ENCODE measurements around the gene SLC44A1.

SLC44A1 gene

DNA sequence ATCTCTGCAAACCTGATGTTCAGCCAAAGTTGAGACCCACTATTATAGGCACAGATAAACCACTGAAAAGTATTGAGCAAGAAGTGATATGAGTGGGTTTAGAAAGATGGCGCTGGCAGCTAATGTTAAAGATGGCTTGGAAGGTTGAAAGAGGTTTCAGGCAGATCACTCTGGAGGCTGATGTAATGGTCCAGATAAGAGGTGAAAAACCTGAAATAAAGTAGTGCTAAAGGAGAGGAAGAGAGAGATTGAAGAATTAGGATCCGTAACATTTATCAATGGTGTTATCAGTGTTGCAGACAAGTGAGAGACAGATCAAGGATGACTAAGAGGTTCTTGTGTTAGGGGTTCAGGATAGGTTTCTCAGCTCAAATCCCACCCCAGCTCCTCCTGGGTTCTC is 58.3 kb downstream of the SLC44A1 start:
- DNase-seq (ENCODE audit: low spot score): no peak

DNA sequence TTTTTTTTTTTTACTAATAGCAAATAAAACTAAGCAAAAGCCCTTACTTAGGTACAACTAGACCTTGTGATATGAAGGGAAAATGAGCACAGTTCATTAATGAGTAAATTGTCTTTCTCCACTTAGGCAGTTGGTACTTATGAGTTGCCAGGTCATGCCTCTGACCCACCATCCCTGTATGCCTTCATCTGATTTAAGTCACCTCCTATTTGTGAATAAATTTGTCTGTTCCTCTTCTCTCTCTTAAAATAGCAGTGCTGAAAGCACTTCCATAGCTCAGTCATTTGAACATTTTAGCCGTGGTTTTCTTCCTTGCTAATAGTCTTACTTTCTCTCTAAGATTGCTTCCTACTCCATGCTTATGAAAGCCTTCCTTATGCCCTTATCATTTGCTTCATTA is 61.4 kb downstream of the SLC44A1 start:
- DNase-seq (ENCODE audit: low spot score): no peak

DNA sequence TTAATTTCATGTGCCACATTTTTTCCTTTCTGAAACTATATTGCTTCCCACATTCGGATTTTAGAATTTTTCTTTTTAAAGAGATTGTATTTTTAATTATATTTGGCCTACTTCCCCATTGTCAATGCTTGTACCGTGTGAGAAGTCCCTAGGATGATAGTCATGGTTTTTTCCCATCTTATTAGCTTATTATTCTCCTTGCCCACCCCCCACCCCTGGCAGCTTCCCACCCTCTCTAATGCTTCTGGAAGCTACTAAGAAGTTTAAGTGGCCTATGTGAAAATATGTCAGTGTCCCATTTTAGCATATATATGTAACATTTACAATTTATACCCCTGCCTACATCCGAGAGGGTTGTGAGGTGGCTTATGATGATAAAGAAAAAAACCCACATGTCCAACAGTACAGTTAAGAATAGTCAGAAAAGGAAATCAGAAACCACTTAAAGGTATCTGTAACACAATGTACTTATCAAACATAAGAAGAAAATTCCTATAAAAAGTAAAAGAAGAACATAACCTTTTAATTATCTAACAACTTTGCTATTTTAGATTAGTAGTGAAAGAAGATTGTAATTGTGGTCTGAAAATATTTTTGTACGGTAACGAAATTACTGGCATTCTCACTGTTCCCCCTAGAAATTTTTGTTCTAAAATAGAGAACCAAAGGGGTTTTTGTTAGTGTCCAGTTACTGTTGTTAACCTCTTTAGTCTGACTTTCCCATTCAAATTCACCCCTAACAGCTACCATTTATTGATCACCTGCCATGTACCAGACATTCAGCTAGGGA is 62.1 kb downstream of the SLC44A1 start:
- no peak for DNase-seq (ENCODE audit: low spot score)

DNA sequence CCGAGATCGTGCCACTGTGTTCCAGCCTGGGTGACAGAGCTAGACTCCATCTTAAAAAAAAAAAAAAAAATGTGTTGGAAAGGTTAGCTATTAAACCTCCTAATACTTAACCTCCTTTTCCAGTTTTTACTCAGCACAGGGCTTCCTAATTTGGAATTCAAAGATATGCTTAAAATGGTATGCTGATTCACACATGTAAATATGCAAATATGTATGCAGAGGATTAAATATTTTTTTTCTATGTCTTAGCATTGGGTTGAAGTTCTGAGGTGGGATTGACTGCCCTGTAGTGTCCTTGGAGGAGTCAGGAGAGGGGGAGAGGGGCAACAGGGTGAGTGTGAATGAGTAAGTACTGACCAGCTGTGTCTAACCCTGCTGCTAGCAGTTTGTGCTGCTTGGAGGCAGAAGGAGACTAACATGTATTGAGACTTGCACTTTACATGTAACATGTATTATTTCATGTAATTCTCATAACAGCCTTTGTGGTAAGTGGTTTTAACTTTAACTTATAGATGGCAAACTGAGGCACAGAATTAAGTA is 63.2 kb downstream of the SLC44A1 start:
- DNase-seq (ENCODE audit: low spot score): no peak

DNA sequence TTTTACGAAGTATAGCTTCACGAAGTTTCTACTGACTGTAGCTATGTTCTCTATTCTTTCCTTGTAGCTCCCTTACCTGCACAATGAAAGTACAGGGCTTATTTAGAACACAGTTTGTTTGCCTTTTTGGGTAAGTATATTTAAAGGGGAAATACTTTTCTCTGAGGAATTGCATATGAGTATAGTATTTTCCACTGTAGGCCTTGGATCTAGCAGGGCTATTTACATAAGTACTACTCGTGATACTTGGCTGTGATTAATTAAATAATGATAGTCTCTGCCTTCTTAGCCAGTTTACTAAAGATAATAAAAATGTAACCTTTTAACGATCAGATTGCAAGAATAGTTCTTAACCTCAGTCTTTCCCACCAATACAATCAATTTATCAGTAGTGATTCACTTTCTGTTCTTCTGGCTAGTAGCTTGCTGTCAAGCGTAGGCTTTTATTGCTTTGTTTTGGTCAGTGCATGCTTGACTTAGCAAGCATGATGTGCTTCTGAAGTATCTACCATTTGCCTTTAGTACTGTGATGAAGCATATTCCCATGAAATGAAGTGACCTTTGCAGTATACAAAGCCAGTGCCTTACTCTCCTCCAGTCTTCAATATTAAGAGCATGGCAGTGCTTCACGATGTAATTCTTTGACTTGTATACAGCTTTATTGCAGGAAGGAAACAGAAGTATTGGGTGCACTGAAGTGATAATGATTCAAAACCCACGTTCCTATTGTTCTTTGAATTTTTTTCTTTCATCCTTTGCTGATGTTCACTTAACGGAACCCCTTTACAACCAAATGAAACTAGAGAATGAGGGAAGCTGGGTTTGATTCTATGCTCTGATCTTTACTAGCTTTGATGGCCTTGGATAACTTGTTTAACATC is 64.2 kb downstream of the SLC44A1 start:
- DNase-seq (ENCODE audit: low spot score): no peak

DNA sequence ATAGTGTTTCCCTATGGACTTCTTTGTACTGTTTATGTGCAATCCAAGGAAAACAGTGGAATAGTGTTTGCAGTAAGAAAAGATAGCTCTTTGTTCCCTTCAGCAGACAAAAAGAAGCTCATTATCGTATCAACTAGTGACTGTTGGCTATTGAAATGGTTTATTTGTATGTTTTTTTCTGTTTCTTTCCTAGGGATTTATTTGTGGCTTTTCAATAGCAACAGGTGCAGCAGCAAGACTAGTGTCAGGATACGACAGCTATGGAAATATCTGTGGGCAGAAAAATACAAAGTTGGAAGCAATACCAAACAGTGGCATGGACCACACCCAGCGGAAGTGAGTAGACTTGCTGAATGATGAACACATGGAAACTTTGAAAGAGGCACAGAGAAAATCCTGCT is 65.1 kb downstream of the SLC44A1 start:
- no peak for DNase-seq (ENCODE audit: low spot score)

DNA sequence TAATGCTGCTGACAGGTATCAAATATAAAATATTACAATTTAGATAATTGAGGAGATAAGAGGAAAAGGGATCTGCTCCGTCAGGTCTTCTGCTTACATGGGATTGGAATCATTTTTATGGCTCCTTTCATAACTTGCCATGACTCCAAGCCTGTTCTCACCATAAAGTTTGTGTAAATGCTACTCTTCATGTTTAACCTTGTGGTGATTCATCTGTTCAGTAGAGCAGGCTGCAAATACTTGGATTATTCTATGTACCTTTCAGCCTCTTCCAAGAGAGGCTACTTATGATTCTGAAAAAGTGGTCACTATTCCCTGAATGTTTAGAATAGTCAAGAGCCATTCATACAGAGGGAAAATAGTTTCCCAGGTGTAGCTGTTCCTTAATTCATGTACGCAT is 66.9 kb downstream of the SLC44A1 start:
- DNase-seq (ENCODE audit: low spot score): no peak

DNA sequence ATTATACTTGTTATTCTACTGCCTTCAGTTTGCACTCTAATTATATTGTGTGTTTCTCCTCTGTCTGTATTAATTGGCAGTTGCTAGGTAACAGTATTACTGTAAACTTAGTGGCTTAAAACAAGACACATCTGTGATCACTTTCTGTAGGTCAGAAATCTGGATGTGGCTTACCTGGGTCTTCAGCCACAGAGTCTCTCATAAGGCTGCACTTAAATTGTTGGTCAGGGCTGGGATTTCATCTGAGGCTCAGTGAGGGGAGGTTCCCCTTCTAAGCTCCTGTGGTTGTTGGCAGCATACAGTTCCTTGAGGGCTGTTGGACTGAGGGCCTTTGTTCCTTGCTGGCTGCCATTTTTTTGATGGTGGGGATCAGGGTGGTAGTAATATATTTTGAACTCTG is 68.8 kb downstream of the SLC44A1 start:
- no peak for DNase-seq (ENCODE audit: low spot score)

DNA sequence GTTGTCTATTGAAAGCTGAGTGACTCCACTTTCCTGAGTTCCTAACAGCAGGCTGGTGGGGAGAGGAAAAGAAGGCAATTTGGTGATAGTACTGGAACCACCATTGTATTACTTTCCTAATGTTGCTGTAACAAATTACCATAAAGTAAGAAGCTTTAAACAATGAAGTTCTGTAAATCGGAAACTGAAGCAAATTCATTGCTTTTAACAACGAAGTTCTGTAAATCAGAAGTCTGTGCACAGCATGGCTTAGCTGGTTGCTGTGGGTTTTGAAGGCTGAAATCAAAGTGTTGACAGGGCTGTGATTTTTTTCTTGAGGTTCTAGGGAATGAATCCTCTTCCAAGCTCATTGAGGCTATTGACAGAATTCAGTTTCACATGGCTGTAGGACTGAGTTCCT is 72.3 kb downstream of the SLC44A1 start:
- DNase-seq (ENCODE audit: low spot score): no peak

DNA sequence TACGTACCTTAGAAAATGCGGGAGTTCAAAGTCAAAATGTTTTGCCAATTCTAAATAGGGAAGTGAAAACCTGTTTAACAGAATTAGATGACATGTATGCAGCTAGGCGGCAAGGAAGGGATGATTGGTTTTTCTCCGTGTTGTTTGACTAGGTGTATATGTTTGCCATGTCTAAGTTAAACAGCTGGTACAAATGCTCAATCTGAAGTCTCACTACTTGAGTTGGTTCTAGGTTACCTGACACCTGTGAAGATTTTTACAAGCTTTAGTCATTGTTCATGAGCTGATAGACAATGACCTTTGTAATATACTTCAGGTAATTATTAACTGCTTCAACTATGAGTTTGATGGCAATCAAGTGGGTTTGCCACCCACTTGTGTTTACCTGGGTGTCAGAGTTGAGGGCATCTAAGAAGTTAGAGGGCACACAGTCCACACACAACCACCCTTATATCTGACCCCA is 74.3 kb downstream of the SLC44A1 start:
- no peak for DNase-seq (ENCODE audit: low spot score)

DNA sequence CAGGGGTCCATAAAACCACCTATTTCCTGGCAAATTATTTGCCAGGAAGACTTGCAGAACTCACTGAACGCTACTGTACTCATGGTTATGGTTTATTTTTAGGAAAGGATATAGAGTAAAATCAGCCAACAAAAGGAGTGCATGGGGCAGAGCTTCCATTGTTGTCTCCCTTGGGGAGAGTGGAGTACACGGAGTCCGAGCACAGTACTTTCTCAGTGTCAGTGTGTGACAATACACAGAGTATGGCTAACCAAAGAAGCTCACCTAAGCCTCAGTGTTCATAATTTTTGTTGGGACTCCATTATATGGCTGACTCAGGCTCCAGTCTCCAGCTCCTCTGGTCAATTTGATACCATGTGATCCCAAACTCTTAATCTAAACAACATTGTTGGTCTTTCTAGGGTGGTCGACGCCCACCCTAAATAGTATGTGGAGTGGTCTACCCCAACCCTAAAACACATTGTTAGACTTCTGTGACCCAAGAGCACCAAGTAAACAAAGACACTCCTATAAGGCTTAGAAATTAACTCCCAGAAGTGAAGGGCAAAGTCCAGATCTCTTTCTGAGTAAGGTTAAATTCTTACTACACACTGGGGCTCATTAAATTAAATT is 74.9 kb downstream of the SLC44A1 start:
- no peak for DNase-seq (ENCODE audit: low spot score)

DNA sequence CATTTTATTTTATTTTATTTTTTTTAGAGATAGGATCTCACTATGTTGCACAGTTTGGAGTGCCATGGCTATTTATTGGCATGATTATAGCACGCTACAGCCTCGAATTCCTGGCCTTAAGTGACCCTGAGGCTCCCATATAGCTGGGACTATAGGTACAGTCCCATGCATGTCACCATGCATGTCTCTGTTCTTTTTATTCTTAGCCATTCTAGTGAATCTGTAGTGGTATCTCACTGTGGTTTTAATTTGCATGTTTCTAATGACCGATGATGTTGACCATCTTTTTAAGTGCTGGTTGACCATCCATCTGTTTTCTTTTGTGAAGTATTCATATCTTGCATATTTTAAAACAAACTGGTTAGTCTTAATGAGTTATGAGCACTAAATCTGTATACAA is 76.1 kb downstream of the SLC44A1 start:
- DNase-seq (ENCODE audit: low spot score): no peak

DNA sequence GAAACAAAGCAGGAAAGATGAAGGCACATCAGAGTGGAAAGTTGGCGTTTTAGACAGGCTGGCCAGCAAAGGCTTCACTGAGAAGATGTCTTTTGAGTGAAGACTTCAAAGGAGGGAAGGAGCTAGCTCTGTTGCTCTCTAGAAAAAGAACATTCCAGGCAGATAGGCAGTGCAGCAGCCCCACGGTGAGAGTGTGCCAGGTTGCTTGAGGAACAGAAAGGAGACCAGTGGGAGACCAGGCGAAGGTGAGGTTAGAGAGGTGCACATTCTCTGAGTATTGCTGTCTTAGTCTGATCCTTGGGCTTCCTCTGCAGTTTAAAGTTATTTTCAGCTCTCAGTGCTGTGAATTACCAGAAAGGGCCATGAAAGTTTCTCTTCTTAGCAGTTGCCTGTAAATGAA is 83.8 kb downstream of the SLC44A1 start:
- no peak for DNase-seq (ENCODE audit: low spot score)

DNA sequence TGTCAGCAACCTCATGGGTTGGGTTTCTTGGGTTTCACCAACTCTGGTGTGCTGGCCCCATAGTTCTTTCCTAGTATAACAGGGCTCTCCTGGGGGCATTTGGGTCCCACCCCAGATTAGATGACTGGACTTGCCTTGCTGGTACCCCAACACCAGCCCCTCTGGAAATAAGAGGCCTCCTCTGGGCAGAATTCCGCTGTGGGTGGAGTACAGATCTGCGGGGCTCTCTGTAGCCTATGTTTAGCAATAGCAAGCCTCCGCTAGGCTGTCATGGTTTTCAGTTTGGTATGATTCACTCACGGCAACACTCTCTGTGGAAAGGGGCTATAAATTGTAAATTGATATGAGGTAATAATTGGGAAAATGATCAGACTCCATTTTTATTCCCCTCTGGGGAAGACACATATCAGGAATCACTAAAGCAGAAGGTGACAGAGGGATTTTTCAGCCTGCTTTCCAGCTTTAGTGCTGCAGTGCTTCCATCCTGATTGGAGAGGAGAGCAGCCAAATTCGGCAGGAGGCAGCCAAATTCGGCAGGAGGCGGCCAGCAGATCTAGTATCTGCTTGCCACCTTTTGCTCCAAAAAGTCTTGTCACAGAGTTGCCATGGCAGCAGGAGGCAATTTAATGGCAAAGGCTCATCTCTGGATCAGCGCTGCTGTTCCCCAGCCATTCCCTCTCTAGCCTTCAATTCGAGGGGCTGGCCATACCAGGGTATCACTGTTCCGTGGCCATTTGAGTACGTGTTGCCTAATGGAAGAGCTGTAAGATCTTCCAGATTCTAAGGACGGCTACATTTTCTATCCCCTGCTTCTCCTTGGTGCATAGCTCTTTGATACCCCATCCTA is 84.6 kb downstream of the SLC44A1 start:
- no peak for DNase-seq (ENCODE audit: low spot score)

DNA sequence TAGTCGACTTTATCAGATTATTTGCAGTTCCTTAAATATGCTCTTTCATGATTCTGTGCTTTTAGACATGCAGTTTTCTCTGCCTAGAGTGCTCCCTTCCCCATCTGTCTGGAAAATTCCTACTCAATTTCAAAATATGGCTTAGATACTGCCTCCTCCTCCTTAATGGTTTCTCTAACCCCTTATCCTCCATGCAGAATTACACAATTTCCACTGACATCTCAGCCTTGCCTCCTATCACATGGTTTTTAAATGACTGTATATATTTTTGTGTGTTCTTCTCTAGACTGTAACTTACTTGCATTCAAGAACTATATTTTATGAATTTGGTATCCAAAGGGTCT is 85.2 kb downstream of the SLC44A1 start:
- no peak for DNase-seq (ENCODE audit: low spot score)

DNA sequence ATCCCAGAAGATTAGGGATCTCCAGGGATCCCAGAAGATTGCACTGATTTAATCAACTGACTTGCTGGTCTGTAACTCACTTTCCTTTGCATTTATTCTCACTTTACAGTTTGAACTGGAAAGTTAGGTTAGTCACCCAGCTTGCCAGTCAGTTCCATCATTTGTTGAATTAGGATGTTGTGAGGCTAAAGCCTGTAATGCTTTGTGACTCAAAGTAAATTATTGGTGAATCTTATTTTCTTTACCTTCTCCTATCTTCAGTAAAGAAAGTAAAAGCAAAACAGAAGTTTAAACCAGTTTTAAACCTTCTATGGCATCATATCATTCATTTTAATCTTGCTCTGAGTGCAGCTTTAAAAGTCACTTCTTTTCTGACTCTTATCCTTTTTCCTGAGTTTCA is 85.8 kb downstream of the SLC44A1 start:
- no peak for DNase-seq (ENCODE audit: low spot score)

DNA sequence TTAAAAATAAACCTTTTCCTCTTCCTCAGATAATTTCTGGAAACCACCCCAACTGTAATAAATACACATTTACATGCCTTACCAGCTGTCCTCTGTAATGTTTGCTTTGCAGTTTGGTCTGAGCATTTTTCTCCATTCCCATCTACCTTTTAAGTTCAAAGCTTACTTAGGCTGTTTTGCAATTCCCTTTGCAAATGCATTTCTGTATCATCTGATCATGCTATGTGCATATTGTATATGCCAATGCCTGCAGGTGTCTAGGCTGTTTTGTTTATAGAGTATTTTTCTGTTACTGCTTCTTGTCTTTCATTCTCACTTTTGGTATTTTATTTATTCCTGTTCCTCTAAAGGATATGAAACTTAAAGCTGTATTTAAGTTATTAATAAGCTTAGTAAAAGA is 86.3 kb downstream of the SLC44A1 start:
- DNase-seq (ENCODE audit: low spot score): no peak

DNA sequence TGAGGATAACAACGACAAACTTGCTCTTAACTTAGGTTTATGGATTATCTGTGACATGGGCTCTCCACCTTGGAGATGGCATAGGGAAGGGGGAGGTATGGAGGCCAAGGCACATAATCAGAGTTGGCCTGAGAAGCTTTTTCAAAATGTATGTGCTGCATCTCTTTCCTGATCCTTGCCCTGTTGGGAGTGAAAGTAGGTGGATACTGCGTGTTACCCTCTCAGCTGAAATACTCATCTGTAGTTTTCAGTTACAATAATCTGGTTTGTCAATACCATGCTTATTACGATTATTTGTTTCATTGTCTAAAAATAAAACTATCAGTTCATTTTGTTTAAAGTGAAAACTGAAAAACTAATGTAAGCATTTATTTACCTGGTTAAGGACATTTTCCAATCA is 86.7 kb downstream of the SLC44A1 start:
- DNase-seq (ENCODE audit: low spot score): no peak

DNA sequence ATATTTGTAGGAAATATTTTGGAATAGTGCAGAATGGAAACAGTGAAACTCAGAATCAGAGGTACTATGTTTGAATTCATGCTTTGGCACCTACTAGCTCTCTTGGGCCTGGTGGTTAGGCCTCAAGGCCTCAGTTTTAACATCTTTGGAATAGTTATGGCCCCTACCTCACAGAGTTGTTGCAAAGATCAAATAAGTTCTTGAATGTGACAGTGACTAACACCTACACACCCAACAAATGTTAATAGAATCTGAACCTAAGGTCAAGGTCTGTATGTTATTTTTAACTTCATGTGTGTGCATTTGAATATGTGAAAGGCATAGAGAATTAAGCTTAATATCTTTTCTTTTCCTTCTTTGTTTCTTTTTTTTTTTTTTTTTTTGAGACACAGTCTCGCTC is 87.3 kb downstream of the SLC44A1 start:
- no peak for DNase-seq (ENCODE audit: low spot score)

DNA sequence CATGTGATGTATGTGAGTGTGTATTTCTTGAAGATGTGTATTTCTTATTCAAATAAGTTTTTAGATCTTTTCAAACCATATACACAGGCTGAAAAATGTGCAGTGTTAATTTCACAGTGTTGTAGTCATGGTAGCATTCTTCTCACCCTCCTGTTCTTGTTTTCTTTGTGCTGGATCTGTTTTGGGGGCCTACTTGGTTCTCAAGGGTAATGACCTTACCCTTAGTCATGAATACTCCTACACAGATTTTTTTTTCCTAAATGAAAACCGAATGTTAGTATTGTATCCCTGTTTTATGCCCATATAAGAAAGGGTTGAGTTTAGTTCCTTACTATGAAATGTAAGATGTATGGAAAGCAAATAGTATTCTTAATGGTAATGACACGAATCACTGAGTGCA is 88.0 kb downstream of the SLC44A1 start:
- no peak for DNase-seq (ENCODE audit: low spot score)

DNA sequence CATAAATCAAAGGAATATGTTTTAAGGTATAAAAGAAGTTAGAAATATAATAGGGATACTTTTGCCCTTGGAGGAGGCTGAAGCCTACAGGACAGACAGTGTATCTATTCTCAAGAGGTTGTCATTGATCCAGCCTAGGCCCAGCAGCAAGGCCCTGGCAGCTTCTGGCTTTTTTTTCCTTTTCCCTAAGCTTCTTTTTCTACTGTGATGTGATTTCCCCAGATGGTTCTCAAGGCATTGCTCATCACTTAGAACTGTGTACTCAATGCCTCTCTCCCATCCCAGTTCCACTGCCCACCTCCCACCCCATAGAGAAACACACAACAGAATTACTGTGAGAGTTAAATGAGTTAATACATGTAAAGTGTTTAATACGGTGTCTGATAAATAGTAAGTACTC is 88.6 kb downstream of the SLC44A1 start:
- DNase-seq (ENCODE audit: low spot score): no peak

DNA sequence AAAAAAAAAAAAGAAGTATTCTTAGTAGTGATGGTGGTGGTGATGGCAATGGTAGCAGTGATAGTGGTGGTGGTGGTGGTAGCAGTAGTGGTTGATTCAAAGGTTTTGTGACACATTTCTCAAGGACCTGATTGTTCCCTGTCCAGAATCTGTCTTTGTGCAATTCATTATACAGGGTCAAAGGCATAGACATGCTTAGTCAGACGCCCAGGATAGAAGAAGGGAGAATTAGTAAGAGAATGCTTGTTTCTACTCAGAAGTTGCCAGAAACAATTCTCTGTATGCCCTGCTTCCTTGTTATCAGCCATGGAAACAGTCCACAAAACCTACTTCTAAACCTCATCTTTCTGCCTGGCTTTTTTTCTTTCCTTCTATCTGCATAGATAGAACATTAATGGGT is 89.4 kb downstream of the SLC44A1 start:
- DNase-seq (ENCODE audit: low spot score): no peak
